ENCODE results near the gene MCC.

The MCC gene

DNA sequence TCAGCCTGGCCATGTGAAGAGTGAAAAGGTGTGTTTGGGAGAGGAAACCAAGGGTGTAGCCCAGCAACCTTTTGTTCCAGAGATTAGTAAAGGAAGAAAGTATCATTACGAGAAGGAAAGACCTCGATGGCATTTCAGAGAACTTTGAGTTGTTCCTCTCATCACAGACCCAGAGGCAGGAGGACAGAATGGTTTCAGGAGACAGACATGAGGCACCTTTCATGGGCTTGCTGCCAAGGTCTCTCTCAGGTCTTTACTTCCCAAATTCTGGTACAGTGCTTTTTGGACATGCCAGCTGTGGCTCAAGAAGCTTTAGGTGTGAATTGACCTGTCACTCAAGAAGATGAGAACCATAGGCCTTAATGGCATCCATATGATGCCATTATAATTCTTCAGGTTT is 2.8 kb upstream of the MCC start:
- H3K36me3 ChIP-seq (ENCODE audit: insufficient read depth, insufficient read length, low read length) = no peaks in the 10 kb centered on the region
- H3K9me3 ChIP-seq (ENCODE audit: insufficient read depth, low read length) = no peaks in the 10 kb centered on the region
- no peak overlapping the region for H3K9ac ChIP-seq (ENCODE audit: insufficient read length, low read depth)
- H3K4me1 ChIP-seq (ENCODE audit: insufficient read depth, insufficient read length) = no peaks in the 10 kb centered on the region
- peaks cover 42% of the 10 kb centered on the region for H3K27me3 ChIP-seq (ENCODE audit: insufficient read depth, insufficient read length)
- H3K4me3 ChIP-seq (ENCODE audit: insufficient read length, low read depth) = no peak overlapping the region
- no peak for TF ChIP-seq ZNF274 (IDR thresholded peaks at IDR 0.05; ENCODE audit: low read depth, low read length)
- TF ChIP-seq YY1 (IDR thresholded peaks at IDR 0.05; ENCODE audit: insufficient read depth, insufficient read length) = no peak
- TF ChIP-seq SUZ12 (IDR thresholded peaks at IDR 0.05; ENCODE audit: extremely low read depth, insufficient read depth, insufficient read length) = no peak
- DNase-seq (ENCODE audit: low read depth, low spot score) = no peak

DNA sequence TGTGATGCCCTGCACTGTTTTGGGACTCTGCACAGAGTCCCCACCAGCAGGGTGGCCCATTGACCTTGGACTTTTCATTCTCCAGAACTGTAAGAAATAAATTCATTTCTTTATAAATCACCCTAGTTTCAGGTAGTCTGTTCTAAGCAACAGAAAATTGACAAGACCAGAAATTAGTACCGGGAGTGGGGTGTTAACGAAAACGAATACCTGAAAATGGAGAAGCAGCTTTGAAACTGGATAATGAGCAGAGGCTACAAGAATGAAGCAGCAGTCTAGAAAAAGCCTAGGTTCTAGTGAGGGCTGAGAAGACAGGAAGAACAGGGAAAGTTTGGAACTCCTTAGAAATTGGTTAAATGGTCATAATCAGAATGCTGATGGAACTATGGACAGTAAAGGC is 2.1 kb upstream of the MCC start:
- H3K9me3 ChIP-seq (ENCODE audit: insufficient read depth, low read length) = no peaks in the 10 kb centered on the region
- no peak for TF ChIP-seq SUZ12 (IDR thresholded peaks at IDR 0.05; ENCODE audit: extremely low read depth, insufficient read depth, insufficient read length)
- TF ChIP-seq ZNF274 (IDR thresholded peaks at IDR 0.05; ENCODE audit: low read depth, low read length) = no peak
- no peak for TF ChIP-seq YY1 (IDR thresholded peaks at IDR 0.05; ENCODE audit: insufficient read depth, insufficient read length)
- no peak for DNase-seq (ENCODE audit: low read depth, low spot score)
- H3K36me3 ChIP-seq (ENCODE audit: insufficient read depth, insufficient read length, low read length) = no peaks in the 10 kb centered on the region
- no peaks in the 10 kb centered on the region for H3K4me1 ChIP-seq (ENCODE audit: insufficient read depth, insufficient read length)
- H3K27me3 ChIP-seq (ENCODE audit: insufficient read depth, insufficient read length) = peaks cover 42% of the 10 kb centered on the region
- H3K4me3 ChIP-seq (ENCODE audit: insufficient read length, low read depth) = no peak overlapping the region
- H3K9ac ChIP-seq (ENCODE audit: insufficient read length, low read depth) = no peak overlapping the region

DNA sequence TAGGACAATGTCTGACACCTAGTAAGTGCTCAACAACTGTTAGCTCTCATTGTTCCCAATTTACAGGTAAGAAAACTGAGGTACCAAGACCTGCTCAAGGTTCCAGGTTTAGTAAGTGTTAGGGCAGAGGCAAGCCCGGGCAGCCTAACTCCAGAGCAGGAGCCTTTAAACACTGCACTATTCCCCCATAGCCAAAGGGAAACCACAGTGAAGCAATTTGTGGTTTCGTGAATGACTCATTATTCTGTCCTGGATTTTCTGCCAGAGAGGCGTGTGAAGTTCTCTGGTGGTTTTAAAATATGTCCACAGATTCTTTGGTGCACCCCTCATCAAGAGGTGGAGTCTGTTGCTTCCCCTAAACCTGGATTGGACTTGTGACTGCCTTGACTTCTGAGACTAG is 1.0 kb upstream of the MCC start:
- H3K4me3 ChIP-seq (ENCODE audit: insufficient read length, low read depth) = no peak overlapping the region
- no peaks in the 10 kb centered on the region for H3K4me1 ChIP-seq (ENCODE audit: insufficient read depth, insufficient read length)
- H3K9me3 ChIP-seq (ENCODE audit: insufficient read depth, low read length) = no peaks in the 10 kb centered on the region
- DNase-seq (ENCODE audit: low read depth, low spot score) = no peak
- no peaks in the 10 kb centered on the region for H3K36me3 ChIP-seq (ENCODE audit: insufficient read depth, insufficient read length, low read length)
- TF ChIP-seq YY1 (IDR thresholded peaks at IDR 0.05; ENCODE audit: insufficient read depth, insufficient read length) = no peak
- no peak for TF ChIP-seq SUZ12 (IDR thresholded peaks at IDR 0.05; ENCODE audit: extremely low read depth, insufficient read depth, insufficient read length)
- no peak for TF ChIP-seq ZNF274 (IDR thresholded peaks at IDR 0.05; ENCODE audit: low read depth, low read length)
- H3K27me3 ChIP-seq (ENCODE audit: insufficient read depth, insufficient read length) = peaks cover 42% of the 10 kb centered on the region
- no peak overlapping the region for H3K9ac ChIP-seq (ENCODE audit: insufficient read length, low read depth)

DNA sequence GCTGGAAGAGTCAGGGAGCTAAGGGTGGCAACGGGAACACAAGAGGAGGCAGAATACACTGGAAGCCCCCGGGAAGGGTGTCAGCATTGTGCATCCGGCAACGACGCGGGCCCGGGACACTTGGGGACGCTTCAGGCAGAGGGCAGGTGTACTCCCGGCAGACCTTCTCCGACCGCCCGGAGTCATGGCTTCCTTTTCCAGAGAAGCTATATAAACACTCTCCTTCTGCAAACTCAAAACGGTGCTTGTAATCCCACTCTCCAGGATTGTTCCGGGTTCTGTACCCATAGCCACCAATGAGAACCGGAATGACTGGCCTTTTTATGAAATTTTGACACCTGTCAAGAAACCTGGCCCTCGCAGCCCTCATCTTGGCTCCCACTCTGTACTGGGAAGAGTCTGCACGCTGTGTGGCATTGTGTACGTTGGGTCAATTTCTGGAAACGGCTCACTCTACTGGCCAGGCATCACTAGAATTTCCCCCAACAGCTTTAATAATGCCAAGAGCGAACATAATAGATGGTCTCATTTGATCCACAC is 462 bp upstream of the MCC start:
- no peak for DNase-seq (ENCODE audit: low read depth, low spot score)
- no peaks in the 10 kb centered on the region for H3K4me1 ChIP-seq (ENCODE audit: insufficient read depth, insufficient read length)
- H3K4me3 ChIP-seq (ENCODE audit: insufficient read length, low read depth) = peak overlapping the region; percentile 74
- TF ChIP-seq YY1 (IDR thresholded peaks at IDR 0.05; ENCODE audit: insufficient read depth, insufficient read length) = no peak
- TF ChIP-seq ZNF274 (IDR thresholded peaks at IDR 0.05; ENCODE audit: low read depth, low read length) = no peak
- no peak for TF ChIP-seq SUZ12 (IDR thresholded peaks at IDR 0.05; ENCODE audit: extremely low read depth, insufficient read depth, insufficient read length)
- peaks cover 42% of the 10 kb centered on the region for H3K27me3 ChIP-seq (ENCODE audit: insufficient read depth, insufficient read length)
- H3K9ac ChIP-seq (ENCODE audit: insufficient read length, low read depth) = peak overlapping the region; percentile 74
- H3K9me3 ChIP-seq (ENCODE audit: insufficient read depth, low read length) = no peaks in the 10 kb centered on the region
- H3K36me3 ChIP-seq (ENCODE audit: insufficient read depth, insufficient read length, low read length) = no peaks in the 10 kb centered on the region

DNA sequence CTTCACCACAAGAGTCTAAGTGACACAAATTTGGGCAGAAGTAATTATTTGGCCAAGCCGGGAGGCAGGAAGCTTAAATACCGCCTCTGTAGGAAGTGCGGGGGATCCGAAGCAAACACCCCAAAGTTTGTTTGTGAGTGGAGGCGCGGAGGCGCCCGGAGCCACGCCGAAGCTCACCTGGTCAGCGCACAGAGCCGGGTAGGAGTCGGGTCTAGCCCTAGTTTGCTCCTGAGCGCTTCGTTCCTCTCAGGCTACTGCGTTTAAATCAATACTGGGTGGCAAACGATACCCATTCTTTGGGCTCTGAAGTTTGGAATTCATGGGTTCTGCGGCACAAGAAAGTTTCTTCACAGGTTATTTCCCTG is 855 bp downstream of the MCC start:
- Histone ChIP-seq H3K9ac (ENCODE audit: insufficient read length, low read depth) (peak overlapping the region; percentile 70), H3K36me3 (ENCODE audit: insufficient read depth, insufficient read length, low read length) (no peaks in the 10 kb centered on the region), H3K27me3 (ENCODE audit: insufficient read depth, insufficient read length) (peaks cover 42% of the 10 kb centered on the region), H3K9me3 (ENCODE audit: insufficient read depth, low read length) (no peaks in the 10 kb centered on the region), H3K4me1 (ENCODE audit: insufficient read depth, insufficient read length) (no peaks in the 10 kb centered on the region), H3K4me3 (ENCODE audit: insufficient read length, low read depth) (peak overlapping the region; percentile 74)
- TF ChIP-seq SUZ12 (IDR thresholded peaks at IDR 0.05; ENCODE audit: extremely low read depth, insufficient read depth, insufficient read length) (no peak), ZNF274 (IDR thresholded peaks at IDR 0.05; ENCODE audit: low read depth, low read length) (no peak), YY1 (IDR thresholded peaks at IDR 0.05; ENCODE audit: insufficient read depth, insufficient read length) (no peak)
- DNase-seq (ENCODE audit: low read depth, low spot score) = no peak

DNA sequence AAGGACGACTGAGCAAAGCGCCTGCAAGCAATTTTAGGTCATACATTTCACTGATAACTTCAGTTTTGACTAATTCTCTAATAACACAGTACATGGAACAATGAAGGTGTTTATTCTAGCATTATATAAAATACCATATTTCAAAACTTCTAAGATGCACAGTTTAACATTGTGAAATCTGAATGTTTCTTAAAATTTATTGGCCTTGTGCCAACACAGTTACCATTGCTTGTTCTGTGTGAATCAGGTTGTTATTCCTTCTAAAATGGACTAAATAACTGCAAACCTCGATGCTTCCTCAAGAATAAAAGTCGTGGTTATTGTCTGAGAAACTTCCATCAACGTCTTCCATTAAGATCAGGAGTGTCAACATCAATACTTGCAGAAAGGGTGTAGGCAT is 8.0 kb downstream of the MCC start:
- DNase-seq (ENCODE audit: low read depth, low spot score) = no peak
- no peaks in the 10 kb centered on the region for H3K27me3 ChIP-seq (ENCODE audit: insufficient read depth, insufficient read length)
- no peaks in the 10 kb centered on the region for H3K36me3 ChIP-seq (ENCODE audit: insufficient read depth, insufficient read length, low read length)
- H3K9ac ChIP-seq (ENCODE audit: insufficient read length, low read depth) = no peak overlapping the region
- H3K4me3 ChIP-seq (ENCODE audit: insufficient read length, low read depth) = no peak overlapping the region
- TF ChIP-seq ZNF274 (IDR thresholded peaks at IDR 0.05; ENCODE audit: low read depth, low read length) = no peak
- H3K9me3 ChIP-seq (ENCODE audit: insufficient read depth, low read length) = no peaks in the 10 kb centered on the region
- H3K4me1 ChIP-seq (ENCODE audit: insufficient read depth, insufficient read length) = no peaks in the 10 kb centered on the region

DNA sequence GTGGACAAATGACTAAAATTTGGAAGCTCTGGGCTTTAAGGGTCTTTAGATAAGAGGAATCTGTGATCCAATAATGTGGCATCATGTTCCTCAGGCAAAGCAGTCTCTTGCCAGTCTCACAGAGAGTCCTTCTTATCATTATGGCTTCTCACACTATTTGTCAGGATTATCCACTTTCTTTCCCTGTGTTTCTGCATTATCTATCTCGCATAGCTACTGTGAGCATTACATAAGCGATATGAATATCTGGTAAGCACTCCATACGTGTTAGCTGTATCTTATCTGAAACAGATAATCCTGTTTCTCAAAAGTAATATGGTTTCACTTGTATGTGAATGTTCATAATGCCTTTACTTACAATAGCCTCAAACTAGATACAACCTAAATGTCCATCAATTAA is 9.6 kb downstream of the MCC start:
- Histone ChIP-seq H3K36me3 (ENCODE audit: insufficient read depth, insufficient read length, low read length) (no peaks in the 10 kb centered on the region), H3K27me3 (ENCODE audit: insufficient read depth, insufficient read length) (no peaks in the 10 kb centered on the region), H3K4me3 (ENCODE audit: insufficient read length, low read depth) (no peak overlapping the region), H3K4me1 (ENCODE audit: insufficient read depth, insufficient read length) (no peaks in the 10 kb centered on the region), H3K9me3 (ENCODE audit: insufficient read depth, low read length) (no peaks in the 10 kb centered on the region), H3K9ac (ENCODE audit: insufficient read length, low read depth) (no peak overlapping the region)
- DNase-seq (ENCODE audit: low read depth, low spot score) = no peak
- TF ChIP-seq SUZ12 (IDR thresholded peaks at IDR 0.05; ENCODE audit: extremely low read depth, insufficient read depth, insufficient read length) (no peak), YY1 (IDR thresholded peaks at IDR 0.05; ENCODE audit: insufficient read depth, insufficient read length) (no peak), ZNF274 (IDR thresholded peaks at IDR 0.05; ENCODE audit: low read depth, low read length) (no peak)
